GM18867 (cell line): Measurements from ENCODE around the gene JAK3.

ENCODE experiments used
- ATAC-seq: cut with Tn5 transposase; IDR thresholded peaks from one replicate; pipeline ENCODE4 v1.9.1; 2021; ENCODE audit warnings: mild to moderate bottlenecking, moderate library complexity; ENCODE audit not compliant: unreplicated experiment

JAK3 gene

DNA sequence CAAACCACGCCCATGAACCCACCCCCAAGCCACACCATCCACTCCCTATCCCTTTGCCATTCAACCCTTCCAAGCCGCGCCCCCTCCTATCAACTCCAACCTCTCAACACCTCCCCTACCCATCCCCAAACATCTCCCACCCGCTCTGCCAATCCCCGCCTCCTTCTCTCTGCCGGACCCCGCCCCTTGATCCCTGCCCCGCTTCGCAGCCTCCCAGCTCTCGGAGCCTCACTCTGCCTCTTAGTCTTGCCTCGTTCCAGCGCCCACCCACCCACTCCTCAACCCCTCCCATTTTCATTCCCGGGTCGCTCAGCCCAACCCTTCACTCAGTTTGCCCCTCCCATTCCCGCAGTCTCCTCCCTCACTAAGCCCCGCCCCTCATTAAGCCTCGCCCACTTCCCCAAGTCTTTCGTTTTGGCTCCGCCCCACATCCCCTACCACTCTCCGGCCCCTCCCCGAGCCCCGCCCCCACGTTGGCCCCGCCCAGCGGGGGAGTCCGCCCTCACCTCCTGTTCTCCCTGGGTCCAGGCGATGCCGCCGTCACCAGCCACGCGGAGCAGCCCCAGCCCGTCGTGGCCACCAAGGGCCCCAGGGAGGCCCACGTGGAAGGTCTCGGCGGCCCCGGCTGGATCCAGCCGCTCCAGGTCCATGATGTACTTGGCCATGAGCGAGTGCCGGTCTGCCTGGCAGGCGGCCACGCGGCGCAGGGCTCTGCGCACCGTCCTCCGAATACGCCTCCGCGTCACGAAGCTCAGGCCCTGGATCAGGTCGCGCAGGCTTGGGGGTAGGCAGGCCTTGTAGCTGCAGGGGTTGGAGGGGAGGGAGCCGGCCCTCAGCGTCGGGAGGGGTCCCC lies 5.7 kb downstream of the JAK3 start:
- no peak for ATAC-seq

DNA sequence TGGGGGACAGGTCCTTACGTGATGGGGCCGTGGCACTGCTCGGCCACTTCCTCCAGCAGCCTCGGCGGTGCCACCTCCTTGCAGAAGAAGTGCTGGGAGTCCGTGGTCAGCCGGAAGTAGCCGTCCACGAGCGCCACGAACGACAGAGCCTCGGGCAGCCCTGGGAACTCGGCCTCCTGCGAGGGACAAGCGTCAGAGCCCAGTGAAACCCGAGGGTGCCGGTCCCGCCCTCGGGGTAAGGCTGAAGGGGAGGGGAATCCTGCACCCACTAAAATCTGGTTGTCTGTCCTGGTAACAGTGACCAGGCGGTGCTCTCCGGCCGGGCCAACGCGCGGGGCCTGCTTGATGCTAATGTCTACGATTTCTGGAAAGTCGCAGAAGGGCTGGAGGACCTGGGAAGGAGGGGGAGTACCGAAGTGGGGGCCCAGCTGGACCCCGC lies 6.4 kb downstream of the JAK3 start:
- no peak for ATAC-seq

DNA sequence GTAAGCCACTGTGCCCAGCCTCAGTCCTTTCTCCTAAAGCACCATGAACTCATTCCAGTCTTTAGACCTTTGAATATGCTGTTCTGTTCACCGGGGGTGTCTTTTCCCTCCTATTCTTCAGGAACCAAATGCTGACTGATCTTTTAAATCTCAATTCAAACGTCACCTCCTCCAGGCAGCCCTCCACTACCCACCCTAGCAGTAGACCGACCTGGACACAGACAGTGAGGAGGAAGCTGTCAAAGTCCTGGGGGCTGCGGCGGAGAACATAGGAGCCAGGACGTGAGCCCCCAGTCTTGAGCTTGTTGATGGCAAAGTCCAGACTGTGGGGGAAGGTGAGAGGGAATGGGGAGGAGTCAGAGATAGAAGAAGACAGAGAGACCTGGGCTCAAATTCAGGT lies 7.8 kb downstream of the JAK3 start:
- no peak for ATAC-seq

DNA sequence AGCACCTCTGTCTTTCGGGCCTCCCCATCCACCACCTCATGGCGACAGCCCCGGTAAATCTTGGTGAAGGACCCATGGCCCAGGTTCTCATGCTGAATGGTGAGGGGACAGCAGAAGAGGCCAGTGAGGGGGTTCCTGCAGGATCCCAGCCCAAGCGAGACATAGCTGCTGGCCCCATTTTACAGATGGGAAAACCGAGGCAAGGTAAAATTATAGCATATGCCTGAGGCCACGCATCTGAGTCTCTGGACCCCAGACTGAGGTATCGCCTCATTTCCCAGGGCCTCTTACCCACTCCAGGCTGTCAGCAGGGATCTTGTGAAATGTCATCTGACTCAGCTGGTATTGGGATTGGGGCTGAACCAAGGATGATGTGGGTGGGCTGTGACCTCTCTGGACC lies 9.8 kb downstream of the JAK3 start:
- ATAC-seq, result no peak

DNA sequence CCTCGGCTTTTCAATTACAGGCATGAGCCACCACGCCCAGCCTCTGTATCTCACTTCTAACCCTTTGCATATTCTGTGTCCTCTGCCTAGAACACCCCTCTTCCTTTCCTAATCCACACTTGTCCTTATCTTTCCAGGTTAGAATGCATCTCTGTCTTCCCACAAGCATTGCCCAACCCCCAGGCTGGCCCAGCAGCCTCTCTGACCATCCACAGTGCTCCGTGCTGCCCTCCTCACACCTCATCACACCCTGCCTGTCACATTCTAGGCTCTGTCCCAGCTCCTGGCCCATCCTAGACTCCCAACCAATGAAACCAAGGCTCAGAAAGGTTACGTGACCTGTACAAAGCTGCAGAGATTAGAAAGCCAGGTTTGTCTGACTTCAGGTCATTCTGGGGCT lies 11.3 kb downstream of the JAK3 start:
- ATAC-seq, result no peak

DNA sequence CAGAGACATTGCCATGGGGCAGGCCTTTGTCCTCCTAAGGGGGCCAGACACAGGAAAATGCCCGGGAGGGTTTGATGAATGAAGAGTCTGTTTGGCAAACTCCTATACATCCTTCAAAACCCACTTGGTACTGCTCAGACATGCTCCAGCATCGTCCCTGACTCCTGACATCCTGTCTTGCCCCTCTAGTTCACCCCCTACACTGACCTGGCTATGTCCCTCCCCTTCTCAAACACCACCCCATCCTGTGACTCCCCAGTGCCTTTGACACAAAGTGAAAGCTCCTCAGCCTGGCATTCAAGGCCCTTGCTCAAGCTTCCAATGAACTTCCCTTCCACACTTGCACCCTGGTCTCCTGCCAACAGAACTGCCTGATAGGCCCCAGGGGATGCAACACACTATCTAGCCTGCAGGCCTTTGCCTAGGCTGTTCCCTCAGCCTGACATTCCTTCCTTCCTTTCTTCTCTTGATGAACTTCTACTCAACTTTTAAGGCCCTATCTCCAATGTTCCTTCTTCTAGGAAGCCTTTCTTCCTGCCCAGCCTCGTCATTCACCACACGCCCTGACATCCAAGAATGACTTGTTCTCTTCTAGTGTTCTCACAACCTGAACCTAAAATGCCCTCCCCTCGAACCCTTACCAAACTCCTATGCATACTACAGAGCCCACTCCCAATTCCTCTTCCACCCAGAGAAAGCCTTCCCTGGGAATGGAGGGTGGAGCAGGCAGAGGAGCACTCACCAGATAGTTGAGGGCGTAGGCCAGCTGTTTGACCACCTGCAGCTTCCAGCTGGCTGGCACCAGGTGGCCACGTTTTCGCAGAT lies 12.4 kb downstream of the JAK3 start:
- no peak for ATAC-seq

DNA sequence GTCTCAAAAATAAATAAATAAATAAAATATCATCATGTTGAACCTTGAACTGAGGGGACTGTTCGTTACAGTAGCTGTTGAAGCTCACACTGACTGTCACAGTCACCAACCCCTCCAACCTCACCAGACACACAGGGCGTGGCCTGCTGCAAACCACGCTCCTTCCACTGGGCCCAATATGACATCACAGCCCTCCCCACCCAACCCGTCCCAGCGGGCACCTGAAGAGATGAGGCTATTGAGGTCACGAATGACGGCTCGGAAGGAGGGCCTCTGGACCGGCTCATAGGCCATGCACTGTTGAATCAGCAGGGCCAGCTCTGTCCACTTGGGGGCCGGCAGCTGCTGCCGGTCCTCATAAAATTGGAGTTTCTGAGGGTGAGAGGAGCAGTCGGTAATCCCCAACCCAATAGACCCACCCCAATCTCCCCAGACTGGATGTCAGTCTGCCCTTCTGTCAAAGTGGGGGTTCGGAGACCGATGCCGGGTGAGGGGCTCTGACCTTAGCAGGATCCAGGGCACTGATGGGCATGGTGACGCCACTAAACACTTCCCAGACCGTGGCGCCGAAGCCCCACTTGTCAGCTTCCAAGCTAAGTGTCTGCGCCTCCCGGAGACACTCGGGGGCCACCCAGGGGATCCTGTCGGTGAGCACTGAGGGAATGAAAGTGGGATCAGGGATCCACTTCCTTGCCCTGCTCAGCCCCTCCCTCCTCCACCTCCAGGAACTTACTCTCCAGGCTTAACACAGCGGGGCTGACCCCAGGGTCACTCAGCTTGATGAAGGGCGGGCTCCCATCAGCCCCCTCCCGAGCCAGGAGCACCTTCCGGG lies 13.2 kb downstream of the JAK3 start:
- no peak for ATAC-seq

DNA sequence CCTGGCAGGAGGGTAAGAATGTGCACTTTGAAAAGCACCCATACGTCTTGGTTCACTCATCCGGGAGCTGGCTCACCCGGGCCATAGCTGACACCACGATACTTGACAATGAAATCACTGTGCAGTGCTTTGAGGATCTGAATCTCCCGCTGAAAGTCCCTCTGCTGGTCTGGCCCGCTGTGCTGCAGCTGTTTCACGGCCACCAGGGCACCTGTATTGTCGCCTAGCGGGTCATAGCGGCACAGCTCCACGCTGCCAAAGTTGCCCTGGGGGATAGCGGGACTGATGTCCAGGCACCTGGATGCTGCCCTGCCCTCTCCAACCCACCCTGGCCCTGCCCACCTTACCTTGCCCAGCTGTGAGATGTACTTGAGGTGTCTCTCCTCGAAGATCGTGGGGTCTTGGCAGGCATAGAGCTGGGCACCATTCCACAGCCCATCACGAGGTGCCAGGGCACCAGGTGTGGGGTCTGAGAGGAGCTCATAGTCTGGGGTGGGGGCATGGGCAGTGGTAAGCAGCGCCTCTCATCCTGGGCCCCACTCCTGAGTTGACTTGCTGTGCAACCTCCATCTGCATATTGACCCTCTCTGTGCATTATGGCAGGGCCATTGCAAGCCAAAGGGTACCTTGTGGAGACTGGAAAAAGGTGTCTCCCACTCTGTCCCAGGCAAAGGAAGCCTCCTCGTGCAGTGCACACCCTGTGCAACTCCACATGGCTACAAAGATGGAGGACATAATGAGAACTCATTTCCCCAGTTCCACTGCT lies 15.2 kb downstream of the JAK3 start:
- no peak for ATAC-seq

DNA sequence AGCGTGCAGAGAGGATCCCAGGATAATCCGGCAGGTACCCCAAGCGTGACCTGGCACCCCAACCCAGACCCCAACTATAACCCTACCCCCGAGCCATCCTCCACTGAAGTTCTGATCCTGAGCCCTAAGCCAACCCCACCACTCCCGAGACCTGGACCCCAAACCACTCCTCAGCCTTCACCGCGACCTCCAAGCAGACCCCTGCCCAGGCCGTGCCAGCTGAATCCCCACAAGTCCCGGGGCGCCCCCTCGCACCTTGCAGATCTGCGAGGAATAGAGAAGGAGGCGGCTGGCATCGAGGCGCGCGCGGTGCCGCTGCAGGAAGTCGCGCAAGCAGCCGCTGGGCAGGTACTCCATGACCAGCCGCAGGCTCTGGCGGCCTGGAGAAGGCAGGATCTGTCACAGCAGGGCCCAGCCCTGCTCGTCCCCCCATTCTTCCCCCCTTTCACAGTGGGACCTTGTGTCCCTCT lies 16.3 kb downstream of the JAK3 start:
- no peak for ATAC-seq

DNA sequence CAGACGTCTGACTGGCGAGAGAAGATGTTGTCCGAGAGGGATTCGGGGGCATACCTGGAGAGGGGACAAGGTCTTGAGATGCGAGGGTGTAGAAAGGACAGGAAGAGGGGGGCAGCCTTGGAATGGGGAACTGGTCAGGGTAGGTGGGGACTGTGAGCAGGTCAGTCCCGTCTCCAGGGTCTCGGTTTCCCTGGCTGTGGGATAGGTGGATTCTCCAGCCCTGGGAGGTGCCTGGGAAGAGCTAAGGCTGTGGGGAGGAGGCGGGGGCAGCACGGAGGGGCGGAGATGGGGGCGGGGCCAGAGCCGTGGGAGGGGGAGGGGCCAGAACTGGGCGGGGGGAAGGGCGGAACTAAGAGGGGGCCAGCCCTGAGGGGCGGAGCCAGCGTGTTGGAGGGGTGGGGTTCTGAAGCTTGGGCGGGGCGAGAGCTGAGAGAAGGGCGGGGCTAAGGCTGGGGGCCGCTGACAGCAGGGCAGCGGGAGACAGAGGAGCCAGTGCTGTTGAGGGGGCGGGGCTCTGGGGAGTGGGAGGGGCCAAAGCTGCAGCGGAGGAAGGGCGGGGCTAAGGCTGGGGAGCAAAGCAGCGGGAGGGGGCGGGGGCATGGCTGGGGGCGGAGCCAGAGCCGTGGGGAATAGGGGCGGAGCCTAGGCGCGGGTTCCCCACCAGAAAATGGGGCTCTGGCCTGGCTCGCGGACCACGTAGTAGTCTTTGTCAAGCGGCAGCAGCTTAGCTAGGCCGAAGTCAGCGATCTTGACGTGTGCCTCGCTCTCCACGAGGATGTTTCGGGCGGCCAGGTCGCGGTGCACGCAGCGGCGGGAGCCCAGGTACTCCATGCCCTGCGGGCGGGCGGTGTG lies 17.0 kb downstream of the JAK3 start:
- ATAC-seq, result no peak

DNA sequence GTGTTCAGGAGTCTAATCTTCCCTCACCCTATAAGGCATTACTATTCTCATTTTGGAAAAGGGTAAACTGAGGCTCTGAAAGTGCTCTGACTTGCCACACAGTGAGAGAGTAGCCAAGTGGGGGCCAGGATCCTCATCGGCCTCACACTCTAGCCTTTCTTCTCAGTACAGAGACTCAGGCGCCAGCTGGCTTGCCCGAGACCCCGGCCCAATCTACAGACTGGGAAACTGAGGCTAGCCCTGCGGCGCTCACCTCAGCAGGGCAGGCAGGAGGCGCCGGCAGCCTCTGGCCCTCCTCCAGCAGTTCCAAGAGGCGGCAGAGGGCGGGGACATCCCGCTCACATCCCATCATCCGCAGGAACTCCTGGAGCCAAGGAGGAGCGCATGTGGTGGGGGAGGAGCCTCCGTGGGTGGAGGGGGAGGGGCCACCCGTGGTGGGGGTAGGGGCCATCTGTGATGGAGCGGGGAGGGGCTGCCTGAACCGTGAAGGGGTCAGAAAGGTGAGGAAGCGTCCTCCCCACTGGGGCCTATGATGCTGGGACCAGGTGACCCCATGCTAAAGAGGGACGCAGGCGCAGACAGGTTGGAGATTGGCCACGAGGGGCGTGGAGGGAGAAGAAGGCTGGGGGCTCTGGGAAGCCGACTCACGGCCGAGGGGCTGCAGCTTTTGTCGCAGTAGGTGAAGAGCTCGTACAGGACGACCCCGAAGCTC lies 17.8 kb downstream of the JAK3 start:
- ATAC-seq, result no peak

DNA sequence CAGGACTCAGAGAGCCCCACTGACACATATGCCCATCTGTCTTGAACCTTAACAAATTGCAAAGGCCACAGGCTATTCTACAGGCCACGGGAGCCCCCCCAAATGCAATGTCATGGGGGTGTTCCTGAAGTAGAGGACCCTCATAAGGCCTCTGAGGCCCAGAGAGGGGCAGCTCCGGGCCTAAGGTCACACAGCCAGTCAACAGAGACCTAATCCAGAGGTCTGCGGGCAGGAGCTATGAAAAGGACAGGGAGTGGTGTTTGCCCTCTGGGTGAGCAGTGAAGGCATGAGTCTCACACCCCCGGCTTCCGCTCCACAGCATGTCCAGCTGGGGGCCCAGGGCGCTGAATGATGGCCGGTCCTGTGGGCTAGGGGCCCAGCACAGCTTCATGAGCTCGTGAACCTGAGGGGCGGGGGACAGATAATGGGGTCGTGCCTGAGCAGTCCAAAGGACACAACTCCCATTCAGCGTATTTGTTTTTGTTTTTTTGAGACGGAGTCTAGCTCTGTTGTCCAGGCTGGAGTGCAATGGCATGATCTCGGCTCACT lies 21.2 kb downstream of the JAK3 start:
- no peak for ATAC-seq

DNA sequence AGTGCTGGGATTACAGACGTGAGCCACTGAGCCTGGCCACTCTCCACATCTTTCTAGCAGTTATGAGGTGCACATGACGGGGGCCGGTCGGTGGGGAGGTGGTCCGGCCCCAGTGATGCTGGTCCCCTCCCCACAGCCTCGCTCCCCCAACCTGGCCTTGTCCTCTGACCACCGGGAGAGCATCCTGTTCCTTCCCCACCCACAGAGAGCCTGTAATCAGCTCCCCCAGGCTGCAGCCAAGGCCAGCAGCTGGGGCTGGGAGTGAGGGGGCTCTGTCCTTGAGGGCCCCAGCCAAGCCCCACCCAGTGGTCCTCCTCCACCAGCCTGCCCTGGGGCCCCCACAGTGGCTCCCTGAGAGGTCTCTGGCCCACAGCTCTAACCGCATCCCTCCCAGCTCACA lies 23.4 kb downstream of the JAK3 start:
- no peak for ATAC-seq

DNA sequence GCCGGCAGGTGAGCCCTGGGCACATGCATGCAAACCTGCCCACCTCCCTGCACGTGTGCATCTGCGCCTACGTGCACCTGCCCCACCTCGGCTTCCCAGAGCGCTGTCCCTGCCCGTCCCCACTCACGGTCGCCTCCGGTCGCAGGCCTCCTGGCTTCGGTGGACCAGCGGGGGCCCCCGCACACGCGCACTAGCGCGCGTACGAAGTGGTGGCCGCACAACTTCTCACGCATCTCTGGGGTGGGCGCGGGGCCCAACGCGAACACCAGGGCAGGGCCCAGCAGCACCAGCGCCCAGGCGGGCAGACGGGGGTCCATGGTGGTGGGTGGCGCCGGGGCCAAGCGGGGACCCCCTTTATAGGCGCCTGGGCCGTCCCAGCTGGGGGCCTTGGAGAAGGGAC lies 26.6 kb downstream of the JAK3 start, which contains the start of gene INSL3:
TSS of gene INSL3 (minus strand) at position 330 of the 400 bp plus-strand sequence. CDS start at position 317, 13 bp downstream.
- ATAC-seq, result no peak

DNA sequence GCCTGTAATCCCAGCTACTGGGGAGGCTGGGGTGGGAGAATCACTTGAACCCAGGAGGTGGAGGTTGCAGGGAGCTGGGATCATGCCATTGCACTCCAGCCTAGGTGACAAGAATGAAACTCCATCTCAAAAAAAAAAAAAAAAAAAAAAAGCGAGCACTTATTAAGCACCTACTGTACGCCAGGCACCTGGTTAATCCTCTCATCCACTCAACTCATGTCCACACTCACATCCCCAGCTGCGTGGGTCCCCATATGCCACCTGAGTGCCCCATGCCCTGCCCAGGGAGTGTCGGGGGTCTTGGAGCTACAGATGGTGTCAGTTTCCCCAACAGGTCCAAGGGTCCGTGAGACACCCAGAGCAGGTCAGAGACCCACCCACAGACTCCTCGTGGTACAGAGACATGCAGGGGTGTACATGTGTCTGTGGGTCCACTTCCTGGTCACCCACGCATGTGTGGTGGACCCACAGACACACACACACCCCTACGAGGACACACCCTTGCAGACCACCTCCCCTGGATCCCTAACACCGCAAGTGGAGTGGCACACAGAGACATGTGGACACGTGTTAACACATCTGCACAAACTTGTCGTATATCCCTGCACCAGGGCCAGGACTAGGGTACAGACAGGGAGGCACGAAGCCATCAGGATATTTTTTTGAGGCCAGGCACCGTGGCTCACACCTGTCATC lies 30.0 kb downstream of the JAK3 start:
- no peak for ATAC-seq

DNA sequence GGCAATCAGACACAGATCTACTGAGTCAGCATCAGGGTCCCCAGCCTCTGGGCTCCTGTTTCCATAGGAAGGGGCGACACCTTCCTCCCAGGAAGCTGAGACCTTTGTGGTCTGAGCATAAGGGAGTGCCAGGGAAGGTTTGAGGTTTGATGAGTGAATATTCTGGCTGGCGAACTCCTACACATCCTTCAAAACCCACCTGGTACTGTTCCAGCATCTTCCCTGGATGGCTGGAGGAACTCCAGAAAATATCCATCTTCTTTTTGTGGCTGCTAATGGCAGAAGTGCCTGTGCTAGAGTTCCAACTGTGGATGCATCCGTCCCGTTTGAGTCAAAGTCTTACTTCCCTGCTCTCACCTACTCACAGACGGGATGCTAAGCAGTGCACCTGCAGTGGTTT lies 35.7 kb downstream of the JAK3 start:
- ATAC-seq, result no peak

DNA sequence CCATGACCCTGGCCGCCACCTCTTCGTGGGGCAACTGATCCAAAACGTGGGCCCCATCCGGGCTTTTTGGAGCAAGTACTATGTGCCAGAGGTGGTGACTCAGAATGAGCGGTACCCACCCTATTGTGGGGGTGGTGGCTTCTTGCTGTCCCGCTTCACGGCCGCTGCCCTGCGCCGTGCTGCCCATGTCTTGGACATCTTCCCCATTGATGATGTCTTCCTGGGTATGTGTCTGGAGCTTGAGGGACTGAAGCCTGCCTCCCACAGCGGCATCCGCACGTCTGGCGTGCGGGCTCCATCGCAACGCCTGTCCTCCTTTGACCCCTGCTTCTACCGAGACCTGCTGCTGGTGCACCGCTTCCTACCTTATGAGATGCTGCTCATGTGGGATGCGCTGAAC lies 36.1 kb downstream of the JAK3 start:
- ATAC-seq, result no peak

DNA sequence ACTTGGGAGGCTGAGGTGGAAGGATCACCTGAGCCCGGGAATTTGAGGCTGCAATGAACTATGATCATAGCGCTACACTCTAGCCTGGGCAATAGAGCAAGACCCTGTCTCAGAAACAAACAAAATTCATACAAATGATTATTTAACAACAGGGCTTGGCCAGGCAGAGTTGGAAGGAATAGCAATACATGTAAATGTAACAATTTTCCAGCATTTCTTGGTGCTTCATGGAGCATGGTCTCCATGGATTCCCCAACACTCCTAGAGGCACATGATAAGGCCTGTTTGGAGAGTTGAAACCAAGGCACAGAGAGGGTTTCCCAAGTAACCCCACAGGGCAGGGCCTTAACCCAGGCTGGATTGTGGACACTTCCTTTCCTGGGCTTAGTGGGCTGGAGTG lies 36.7 kb downstream of the JAK3 start:
- no peak for ATAC-seq
